ENCODE measurements around the gene EPS15.
"Not testable (repeated sequence)": the region's sequence is repeated elsewhere in the genome, so short reads cannot be mapped to it uniquely, and the experiment has no call there.

Gene EPS15

DNA sequence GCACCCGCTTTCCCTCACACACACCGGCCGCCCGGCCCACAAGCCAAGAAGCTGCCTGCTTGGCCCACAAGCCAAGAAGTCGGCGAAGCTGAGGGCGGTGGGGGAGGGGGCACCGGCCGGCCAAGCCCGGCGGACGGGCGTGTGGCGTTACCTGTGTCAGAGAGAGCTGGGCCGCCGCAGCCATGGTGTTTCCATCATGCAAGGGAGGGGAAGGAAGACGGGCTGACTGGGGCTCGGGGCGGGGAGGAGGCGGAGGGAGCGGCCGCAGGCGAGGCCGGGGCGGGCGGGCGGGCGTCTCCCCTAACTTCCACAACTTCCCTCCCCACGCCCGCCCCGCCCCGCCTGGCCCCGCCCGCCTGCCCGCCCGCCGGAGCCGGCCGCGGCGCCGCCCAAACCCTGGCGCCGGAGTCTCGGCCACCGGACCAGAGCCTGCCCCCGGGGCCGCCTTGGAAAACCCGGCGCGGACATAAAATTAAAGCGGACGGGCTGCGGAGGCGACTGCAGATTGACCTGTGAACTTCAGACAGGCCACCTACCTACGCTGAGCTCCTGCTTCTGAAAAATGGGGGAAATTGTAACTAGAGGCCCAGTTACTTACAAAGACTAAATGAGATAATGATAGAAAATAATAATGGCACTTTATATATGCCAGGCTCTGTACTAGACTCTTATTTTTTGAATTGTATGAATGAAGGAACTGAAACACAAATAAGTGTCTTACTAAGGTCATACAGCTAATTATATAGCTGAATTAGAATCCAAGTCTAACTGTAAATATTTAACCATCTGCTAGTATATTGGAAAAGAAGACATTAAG is at the start of gene EPS15:
Gene EPS15, minus strand, starts transcription at position 219 of the 817 bp plus-strand sequence. Its CDS starts 35 bp downstream, at position 184.
- peak; percentile 88 for DNase-seq

DNA sequence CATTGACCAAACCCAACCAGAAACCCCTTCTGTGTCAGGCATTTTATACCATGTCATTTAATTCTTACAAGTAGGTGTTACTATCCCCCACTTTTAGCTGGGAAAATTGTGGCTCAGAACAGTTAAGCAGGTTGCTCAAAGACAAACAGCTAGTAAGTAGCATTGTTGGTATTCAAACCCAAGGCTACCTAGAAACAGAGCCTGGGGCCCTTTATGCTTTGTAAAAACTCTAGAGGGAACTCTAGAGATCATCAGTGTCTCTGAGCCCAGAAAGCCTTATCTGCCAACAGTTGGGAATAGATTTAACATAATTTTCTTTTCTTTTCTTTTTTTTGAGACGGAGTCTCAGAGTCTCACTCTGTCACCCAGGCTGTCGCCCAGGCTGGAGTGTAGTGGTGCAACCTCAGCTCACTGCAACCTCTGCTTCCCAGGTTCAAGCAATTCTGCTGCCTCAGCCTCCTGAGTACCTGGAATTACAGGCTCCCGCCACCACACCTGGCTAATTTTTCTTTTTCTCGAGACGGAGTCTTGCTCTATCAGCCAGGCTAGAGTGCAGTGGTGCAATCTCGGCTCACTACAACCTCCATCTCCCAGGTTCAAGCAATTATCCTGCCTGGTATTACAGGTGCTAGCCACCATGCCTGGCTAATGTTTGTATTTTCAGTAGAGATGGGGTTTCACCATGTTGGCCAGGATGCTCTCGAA is 49.3 kb upstream of the EPS15 start:
- DNase-seq: no peak

DNA sequence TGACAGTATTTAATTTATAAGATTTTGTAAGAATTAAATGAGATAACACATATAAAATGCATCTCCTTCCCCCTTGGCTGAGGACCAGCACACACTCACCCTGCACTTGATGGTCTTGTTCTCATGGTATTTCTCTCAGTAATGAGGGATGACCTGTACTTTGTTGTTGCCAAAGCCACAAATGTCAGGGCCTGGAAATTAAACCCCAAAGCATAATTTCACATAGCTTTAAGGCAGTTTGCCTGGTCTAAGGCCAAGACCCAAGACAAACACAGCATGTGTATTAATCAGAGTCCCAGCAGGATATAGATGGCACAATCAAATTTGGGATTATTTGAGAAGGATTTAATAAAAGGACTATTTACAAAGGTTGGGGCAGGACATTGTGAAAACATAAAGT is 48.6 kb upstream of the EPS15 start:
- no peak for DNase-seq

DNA sequence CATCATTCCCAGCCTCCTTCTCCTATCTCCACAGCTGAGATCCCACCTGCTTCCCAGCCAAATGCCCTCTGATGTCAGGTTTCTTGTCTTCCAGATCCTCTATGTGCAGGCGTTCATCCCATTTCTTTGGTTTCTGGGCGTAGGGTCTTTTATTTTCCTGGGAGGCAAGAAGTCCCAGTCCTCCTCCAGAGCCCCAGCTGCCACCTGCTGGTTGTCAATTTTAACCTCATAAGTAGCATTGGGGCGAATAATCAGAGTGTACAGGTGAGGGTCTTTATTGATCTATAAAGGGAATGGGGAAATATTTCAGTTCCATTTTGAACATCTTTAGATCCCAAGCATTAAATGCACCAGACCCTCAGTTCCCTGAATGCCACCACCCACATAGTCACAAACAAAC is 47.2 kb upstream of the EPS15 start:
- no peak for DNase-seq

DNA sequence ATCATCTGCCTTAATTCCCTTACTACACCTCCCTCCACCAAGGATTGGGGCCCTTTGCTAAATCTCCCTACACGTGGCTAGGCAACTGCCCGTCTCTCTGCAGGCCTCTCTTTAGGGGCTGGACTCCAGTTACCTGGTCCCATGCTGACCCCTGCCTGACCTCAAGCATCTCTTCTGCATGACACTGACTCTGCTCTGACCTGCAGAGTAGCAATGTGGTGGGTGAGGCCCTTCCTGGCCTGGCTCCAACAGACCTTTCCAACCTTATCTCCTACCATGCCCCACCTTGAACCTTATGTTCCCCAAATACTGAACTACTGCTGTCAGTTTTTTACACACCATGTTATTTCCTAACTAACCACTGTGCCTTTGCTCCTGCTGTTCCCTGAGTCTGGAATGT is 45.9 kb upstream of the EPS15 start:
- no peak for DNase-seq

DNA sequence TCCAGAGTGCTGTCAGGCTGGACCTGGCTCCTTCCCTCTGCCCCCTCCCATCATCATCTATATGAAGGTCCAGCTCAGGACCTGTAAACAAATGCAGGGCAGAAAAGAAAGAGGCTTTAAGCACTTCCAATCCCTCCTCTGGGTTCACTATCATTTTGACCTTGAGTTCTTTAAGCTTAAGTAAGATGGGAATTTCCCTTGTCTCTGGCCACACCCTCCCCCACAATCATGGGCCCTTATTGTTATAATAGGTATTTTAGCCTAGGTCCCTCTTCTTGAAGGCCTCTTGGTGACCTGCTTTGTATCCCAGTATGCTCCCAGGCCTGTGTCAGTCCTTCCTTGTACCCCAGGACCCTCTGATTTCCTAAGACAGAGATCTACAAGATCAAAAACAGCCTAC is 45.1 kb upstream of the EPS15 start:
- no peak for DNase-seq

DNA sequence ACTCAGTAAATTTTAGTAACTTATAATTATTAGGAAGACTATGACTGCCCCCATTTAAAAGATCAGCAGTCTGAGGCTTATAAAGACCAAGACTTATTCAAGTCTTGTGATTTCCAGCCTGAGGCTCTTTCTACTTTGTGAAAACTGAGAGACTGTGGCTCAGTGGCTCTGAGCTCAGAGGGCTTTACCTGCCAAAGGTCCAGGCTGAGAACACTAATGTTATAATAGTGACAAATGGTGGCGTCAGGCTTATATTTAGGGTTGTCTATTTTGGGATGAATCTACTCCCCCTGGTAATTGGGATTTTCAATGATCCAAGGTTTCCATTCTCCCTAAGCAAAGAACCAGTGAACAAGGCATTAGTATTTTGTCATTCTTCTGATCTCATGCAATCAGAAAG is 42.6 kb upstream of the EPS15 start:
- DNase-seq: no peak

DNA sequence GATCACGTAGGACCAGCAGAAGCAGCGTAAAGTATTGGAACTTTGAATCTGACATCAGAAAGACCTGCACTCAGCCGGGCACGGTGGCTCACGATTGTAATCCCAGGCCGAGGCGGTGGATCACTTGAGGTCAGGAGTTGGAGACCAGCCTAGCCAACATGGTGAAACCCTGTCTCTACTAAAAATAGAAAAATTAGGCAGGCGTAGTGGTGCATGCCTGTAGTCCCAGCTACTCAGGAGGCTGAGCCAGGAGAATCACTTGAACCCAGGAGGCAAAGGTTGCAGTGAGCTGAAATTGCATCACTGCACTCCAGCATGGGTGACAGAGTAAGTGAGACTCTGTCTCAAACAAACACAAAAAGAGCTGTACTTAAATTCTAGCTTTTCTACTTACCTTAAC is 41.8 kb upstream of the EPS15 start:
- DNase-seq: not testable (repeated sequence)

DNA sequence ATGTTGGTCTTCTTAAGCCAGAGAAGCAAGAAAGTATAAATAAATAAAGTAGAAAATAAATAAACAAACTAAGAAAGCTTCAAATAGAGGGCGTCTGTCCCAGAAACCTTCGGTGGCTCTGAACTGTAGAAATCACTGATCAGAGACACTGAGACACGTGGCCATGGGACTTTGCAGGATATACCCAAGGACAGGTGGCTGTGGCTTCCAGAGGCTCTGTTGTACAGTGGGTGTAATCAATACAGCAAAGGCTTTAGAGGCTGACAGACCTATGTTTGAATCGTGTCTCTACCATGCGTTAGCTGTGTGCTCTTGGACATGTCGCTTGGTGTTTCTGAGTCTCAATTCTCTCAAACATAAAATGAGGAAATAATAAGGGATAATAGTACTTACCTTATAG is 41.0 kb upstream of the EPS15 start:
- no peak for DNase-seq

DNA sequence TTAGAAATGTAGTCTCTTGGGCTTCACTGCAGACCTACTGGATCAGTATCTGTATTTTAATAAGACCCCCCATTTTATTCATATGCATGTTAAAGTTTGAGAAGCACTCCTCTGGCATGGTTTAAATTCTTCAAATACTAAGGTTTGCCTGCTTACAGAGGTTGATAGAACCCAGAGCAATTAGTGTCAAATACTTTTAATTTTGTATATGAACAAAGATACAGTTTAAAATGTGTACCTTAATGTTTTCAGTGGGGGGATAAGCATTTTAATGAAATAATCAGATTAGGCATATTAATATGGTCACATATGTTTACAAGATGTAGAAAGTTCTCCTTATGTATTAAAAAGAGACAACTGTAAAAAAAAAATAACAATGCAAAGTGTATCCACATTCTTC is 40.4 kb upstream of the EPS15 start:
- no peak for DNase-seq

DNA sequence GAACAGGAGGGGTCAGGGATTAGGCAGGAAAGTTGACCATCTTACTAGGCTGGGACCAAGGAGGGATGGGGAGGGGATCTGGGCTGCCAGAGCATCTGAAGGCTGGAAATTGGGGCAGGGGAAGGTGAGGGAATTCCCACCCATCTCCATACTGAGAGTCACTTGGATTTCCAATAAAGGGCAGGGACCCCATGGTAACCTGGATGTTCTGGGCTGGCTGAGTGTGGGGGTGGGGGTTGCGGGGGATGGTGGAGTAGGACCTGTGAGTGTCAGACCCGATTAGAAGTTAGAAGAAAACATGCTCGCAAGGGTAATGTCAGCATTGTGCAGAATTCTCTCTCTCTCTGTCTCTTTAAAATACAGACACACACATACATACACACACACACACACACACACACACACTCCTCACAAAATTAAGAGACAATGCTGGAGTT is 40.0 kb upstream of the EPS15 start:
- no peak for DNase-seq

DNA sequence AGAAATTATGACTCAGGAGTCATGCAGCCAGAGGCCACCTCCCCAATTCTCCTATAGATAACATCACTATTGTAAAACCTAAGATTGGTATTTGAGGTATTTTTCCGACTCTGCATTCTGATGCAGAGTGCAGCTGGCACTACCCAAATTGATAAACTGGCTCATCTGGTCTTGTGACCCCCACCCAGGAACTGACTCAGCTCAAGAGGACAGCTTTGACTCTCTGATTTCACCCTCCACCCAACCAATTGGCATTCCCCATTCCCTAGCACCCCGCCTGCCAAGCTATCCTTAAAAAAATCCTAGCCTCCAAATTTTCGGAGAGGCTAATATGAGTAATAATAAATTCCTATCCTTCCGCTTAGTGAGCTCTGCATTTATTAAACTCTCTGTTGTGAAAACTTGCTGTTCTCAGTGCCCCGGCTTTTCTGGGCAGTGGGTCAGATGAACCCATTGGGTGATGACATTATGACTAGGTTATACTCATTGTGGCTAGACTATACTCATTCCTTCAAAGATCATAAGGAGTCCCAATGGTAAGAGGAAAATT is 39.4 kb upstream of the EPS15 start:
- peak; percentile 28 for DNase-seq

DNA sequence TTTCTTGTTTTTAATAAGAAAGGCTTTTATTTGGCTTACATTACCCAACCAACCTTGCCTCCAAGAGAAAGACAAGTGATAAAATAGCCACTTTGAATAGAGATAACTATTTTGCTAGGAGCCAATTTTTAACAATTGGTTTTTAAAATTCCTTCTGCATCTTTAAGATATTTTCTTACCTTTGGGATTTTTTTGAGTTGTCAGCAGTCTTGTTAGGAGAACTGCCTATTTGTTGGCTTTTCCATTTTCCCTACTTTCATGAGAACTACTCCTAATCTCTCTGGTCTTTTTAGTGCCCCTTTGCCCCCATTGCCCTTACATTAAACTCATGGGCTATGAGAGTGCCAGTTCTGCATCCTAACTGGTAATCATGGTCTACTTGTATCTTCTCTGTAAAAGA is 38.1 kb upstream of the EPS15 start:
- no peak for DNase-seq

DNA sequence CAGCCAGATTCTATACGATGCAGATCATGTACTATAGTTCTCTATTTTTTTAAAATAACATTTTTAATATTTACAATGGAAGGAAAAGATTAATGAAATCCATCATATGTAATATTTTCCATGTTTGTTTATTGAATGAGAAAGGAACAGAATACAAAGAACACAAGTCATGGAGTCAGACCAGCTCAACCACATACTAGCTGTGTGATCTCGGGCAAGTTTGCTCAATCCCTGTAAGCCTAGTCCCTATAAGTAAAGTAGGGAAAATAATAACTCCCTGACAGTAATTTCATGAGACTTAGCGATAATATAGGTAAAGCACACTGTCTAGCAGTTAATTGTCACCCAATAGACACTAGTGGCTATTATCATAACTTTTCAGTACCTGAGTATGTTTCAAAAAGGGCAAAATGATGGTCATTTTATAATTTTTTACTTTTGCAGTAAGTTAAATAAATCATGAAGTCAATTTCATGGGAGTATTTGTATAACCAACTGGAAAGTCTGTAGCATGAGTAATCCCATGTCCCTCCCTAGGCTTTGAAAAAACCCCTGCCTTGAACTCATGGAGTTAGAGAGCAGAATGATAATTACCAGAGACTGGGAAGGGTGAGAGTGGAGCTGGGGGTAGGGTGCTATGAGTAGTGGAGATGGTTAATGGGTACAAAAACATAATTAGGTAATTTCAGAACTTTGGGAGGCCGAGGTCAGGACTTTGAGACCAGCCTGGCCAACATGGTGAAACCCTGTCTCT is 37.0 kb upstream of the EPS15 start:
- DNase-seq: no peak

DNA sequence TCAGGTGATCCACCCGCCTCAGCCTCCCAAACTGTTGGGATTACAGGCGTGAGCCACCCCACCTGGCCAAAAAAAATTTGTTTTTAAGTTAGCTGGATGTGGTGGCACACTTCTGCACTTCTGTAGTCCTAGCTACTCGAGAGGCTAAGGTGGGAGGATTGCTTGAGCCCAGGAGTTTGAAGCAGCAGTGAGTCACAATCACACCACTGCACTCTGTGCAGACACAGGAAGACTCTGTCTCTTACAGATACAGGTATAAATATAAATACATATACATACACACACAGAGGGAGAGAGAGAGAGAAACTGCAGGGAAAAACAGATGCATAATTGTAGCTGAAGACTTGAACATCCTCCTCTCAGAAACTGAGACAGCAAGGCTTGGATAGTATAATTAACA is 34.8 kb upstream of the EPS15 start:
- DNase-seq: no peak

DNA sequence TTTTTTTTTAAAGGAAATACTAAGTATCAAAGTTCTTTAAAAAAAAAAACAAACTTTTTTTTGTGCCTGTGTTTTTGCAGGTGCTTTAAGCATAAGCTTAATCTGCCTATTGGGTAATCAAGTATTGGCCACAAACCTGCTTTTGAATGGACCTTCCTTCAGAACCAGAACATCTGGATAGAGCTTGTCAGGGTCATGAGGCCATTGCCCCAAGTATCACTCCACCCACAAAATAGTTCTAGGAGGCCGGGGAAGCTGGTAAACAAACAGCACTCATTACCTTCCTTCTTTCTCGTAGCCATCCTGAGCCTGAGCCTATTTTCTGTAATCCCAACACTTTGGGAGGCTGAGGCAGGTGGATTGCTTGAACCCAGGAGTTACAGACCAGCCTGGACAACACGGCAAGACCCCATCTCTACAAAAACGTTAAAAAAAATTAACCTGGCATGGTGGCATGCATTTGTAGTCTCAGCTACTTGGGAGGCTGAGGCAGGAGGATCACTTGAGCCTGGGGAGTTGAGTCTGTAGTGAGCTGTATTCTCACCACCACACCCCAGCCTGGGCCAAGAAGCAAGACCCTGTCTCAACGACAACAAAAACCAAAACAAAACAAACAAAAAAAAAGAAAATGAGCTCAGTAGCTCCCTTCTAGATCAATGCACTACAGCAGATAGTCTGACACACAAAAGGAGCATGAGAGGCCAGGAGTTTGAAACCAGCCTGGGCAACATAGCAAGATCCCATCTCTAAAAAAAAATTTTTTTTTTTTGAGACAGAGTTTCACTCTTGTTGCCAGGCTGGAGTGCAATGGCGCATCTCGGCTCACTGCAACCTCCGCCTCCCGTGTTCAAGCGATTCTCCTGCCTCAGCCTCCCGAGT is 34.1 kb upstream of the EPS15 start:
- no peak for DNase-seq

DNA sequence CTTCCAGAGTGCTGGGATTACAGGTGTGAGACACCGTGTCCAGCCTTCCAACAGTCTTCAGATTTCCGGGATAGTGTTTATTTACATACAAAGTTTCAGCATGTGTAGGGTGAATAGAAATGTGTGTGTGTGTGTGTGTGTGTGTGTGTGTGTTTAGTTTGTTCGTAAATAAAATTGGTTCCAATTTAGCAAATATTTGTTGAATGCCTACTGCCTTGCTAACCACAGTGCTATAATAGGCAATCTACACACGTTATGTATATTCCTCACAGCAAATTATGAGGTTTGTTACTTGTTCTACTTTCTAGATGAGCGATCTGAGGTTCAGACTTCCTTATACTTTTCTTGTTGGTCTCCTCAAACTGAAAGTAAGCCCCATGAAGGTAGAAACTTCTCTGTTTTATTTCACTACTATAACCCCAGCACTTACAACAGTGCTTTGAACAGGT is 32.8 kb upstream of the EPS15 start:
- no peak for DNase-seq

DNA sequence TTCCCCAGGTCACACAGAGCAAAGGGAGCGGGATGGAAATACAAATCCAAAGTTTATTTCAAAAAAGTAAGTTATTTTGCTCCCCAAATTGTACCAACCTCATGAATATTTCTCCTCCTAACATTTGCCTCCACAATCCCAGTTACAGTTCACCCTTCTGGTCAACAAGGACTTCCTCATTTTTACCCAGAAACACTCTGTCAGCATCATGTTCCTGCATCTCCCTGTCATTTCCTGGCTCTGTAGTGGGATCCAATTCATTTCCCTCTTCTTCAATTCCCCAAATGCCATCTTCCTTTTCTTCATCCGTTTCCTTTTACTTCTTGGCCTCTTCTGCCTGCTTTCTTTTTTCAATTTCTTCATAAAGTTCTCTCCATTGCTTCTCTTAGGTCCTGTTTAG is 32.0 kb upstream of the EPS15 start:
- no peak for DNase-seq

DNA sequence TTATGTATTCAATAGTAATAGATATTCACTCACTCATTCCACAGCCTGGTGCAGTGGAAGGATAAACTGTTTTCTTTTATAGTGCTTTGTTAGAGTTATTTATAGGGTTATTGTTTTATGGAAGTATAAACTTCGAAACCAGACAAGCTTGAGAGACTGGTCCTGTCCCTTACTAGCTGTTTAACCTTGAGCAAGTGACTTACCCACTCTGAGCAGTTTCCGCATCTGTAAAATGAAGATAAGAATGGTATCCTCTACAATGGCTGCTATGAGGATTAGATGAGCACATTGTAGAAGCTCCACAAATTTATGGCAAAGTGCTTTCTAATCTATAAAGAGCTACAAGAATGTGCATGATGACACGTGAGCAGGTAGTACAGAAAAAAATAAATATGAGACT is 30.8 kb upstream of the EPS15 start:
- DNase-seq: no peak

DNA sequence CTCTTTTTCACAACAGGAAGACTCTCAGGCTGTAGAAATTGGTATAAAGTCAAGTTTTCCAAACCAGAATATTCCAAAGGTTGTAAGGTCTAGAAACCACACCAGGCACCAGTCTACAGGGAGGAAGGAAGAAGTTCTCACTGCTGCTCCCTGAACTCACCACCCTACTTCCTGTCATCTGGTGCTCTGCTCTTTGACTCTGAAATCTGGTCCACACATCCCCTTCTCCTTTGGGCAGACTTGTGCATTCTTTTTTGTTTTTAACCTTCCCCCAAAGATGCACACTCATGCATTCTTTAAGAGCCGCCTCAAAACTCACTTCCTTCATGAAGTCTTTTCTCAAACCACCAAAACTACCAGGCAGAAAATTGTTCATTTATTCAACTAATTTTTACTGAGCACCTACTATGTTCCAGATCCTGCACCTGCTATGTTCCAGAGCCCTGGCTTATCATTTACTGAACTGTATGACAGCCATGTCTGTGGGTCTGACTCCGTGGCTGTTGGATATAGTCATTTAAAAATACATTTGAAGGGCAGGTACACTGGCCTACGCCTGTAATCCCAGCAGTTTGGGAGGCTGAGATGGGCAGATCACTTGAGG is 30.1 kb upstream of the EPS15 start:
- DNase-seq: no peak

DNA sequence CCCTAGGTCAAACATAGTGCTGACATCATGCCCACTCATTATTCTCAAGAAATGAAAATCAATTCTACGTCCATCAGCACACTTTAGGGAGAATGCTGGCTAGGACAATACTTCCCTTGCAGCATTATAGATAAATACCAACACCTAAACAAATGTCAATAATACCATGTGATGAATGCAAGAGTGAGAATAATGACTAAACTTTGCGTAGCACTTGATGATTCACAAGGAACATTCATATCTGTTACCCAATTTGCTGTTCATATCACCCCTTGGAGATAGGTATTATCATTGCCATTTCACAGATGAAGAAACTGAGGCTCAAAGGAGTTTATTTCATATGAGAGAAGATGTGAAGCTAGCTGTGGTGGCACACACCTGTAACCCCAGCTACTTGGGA is 24.8 kb upstream of the EPS15 start:
- no peak for DNase-seq
